GM12891 (cell line): ENCODE data around the gene VGLL4.
"Not testable (repeated sequence)": the region's sequence is repeated elsewhere in the genome, so short reads cannot be mapped to it uniquely, and the experiment has no call there.

Experiments used
- DNase-seq: peaks from one replicate; pipeline ENCODE4 v3.0.0; 2011; ENCODE audit warnings: low spot score; ENCODE audit not compliant: insufficient read length
- FAIRE-seq: peaks from 2 replicates; lab custom pipeline; 2011; peaks lifted over from hg19 to GRCh38; lab: Jason Lieb, UNC
- PAX5 ChIP-seq: IDR thresholded peaks from 2 replicates; pipeline ENCODE4 v1.6.1; 2011; ENCODE audit warnings: low read length, moderate library complexity, mild to moderate bottlenecking; ENCODE audit not compliant: insufficient read depth, severe bottlenecking
- POLR2A ChIP-seq: IDR thresholded peaks from 2 replicates; pipeline ENCODE4 v1.6.1; 2011; ENCODE audit warnings: low read depth, low read length, control low read depth
- POLR2AphosphoS5 ChIP-seq: IDR thresholded peaks from 2 replicates; pipeline ENCODE4 v1.6.1; 2011; ENCODE audit warnings: low read depth, low read length, control low read depth
- POU2F2 ChIP-seq: IDR thresholded peaks from 2 replicates; pipeline ENCODE4 v1.6.1; 2011; ENCODE audit warnings: low read depth, mild to moderate bottlenecking, control low read depth, low read length, moderate library complexity
- SPI1 ChIP-seq: IDR thresholded peaks from 2 replicates; pipeline ENCODE4 v1.6.1; 2011; ENCODE audit warnings: low read depth, low read length, control low read depth
- TAF1 ChIP-seq: IDR thresholded peaks from 2 replicates; pipeline ENCODE4 v1.6.1; 2011; ENCODE audit warnings: low read depth, low read length, control low read depth

The VGLL4 gene

GRCh38 chr3:11581237-11582190 is 62.2 kb downstream of the VGLL4 start:
- TF ChIP-seq SPI1 (no peak), TAF1 (no peak), PAX5 (no peak), POU2F2 (no peak), POLR2A (no peak), POLR2AphosphoS5 (no peak)
- DNase-seq = no peak
- peak; percentile 52 for FAIRE-seq

GRCh38 chr3:11580645-11581044 is 63.1 kb downstream of the VGLL4 start:
- TF ChIP-seq TAF1 (no peak), PAX5 (no peak), SPI1 (no peak), POLR2A (no peak), POU2F2 (no peak), POLR2AphosphoS5 (no peak)
- DNase-seq = no peak
- no peak for FAIRE-seq

- FAIRE-seq = no peak
Observed at GRCh38 chr3:11578169-11578568, 65.5 kb downstream of the VGLL4 start.

GRCh38 chr3:11576453-11576852 is 67.3 kb downstream of the VGLL4 start:
- DNase-seq (no peak), FAIRE-seq (no peak)
- no peak for TF ChIP-seq SPI1
- no peak for TF ChIP-seq TAF1
- no peak for TF ChIP-seq POLR2A
- no peak for TF ChIP-seq POLR2AphosphoS5
- TF ChIP-seq PAX5 = no peak
- TF ChIP-seq POU2F2 = no peak

More at GRCh38 chr3:11578169-11578568, 65.5 kb downstream of the VGLL4 start:
- no peak for DNase-seq
- TF ChIP-seq POLR2A = no peak

- no peak for DNase-seq
- no peak for TF ChIP-seq POLR2AphosphoS5
- no peak for TF ChIP-seq PAX5
- no peak for TF ChIP-seq POU2F2
- no peak for TF ChIP-seq SPI1
- no peak for TF ChIP-seq POLR2A
- TF ChIP-seq TAF1 = no peak
- FAIRE-seq = no peak
Observed at GRCh38 chr3:11575677-11576076, 68.0 kb downstream of the VGLL4 start.

GRCh38 chr3:11574981-11575669 is 68.6 kb downstream of the VGLL4 start:
- FAIRE-seq (no peak), DNase-seq (no peak)
- no peak for TF ChIP-seq POLR2A
- no peak for TF ChIP-seq SPI1
- no peak for TF ChIP-seq PAX5
- no peak for TF ChIP-seq TAF1
- no peak for TF ChIP-seq POU2F2

GRCh38 chr3:11572660-11573059 is 71.1 kb downstream of the VGLL4 start:
- not testable (repeated sequence) for FAIRE-seq

GRCh38 chr3:11570789-11571495 is 72.8 kb downstream of the VGLL4 start:
- FAIRE-seq (no peak), DNase-seq (no peak)
- no peak for TF ChIP-seq POLR2A
- no peak for TF ChIP-seq POU2F2
- TF ChIP-seq TAF1 = no peak
- no peak for TF ChIP-seq PAX5
- no peak for TF ChIP-seq SPI1
- no peak for TF ChIP-seq POLR2AphosphoS5

More at GRCh38 chr3:11572660-11573059, 71.1 kb downstream of the VGLL4 start:
- not testable (repeated sequence) for DNase-seq

- DNase-seq = no peak
- no peak for FAIRE-seq
- TF ChIP-seq TAF1 = no peak
- no peak for TF ChIP-seq POU2F2
- TF ChIP-seq POLR2AphosphoS5 = no peak
- no peak for TF ChIP-seq PAX5
- no peak for TF ChIP-seq POLR2A
- TF ChIP-seq SPI1 = no peak
Observed at GRCh38 chr3:11570251-11570650, 73.5 kb downstream of the VGLL4 start.
